Calu3 (cell line): ENCODE data around the gene ANKRD60. TPM values are rescaled to one million over a fixed set of nuclear protein-coding genes. Genes with fewer than 3 reads are reported as not detected.

Source experiments
- BruUV-seq: library from RNA; stranded (reverse); fragments of 400-500 nt; replicated peaks from 2 replicates; lab custom pipeline; 2021; lab: Mats Ljungman, UMichigan
- CTCF ChIA-PET: fragments of 300-600 bp; sonication (Branson Sonifier 250); formaldehyde crosslinking; loops from one replicate; lab custom pipeline; 2022; ENCODE audit warnings: antibody characterized with exemption; lab: Charles Lee
- DNase-seq: peaks from one replicate; pipeline ENCODE4 v3.0.0; 2022
- H3K27ac Mint-ChIP-seq: one replicate; pipeline ENCODE4 v1.8.0; 2022; ENCODE audit warnings: mixed read lengths; ENCODE audit not compliant: unreplicated experiment
- H3K27me3 Mint-ChIP-seq: one replicate; pipeline ENCODE4 v1.8.0; 2022; ENCODE audit warnings: mixed read lengths; ENCODE audit not compliant: unreplicated experiment
- H3K36me3 Mint-ChIP-seq: one replicate; pipeline ENCODE4 v1.8.0; 2022; ENCODE audit warnings: mild to moderate bottlenecking, moderate library complexity, mixed read lengths; ENCODE audit not compliant: insufficient read depth, unreplicated experiment
- H3K4me1 Mint-ChIP-seq: one replicate; pipeline ENCODE4 v1.8.0; 2022; ENCODE audit warnings: mild to moderate bottlenecking, low read depth, mixed read lengths; ENCODE audit not compliant: unreplicated experiment
- H3K4me3 Mint-ChIP-seq: one replicate; pipeline ENCODE4 v1.8.0; 2022; ENCODE audit warnings: mild to moderate bottlenecking, low read depth, moderate library complexity, mixed read lengths; ENCODE audit not compliant: unreplicated experiment
- H3K9me3 Mint-ChIP-seq: one replicate; pipeline ENCODE4 v1.8.0; 2022; ENCODE audit warnings: low read depth, mixed read lengths; ENCODE audit not compliant: unreplicated experiment
- intact Hi-C: fragments of 100-400 bp; cut with micrococcal nuclease; formaldehyde crosslinking; loops from one replicate; pipeline ENCODE4 v1.10.0; 2022; ENCODE audit not compliant: unreplicated experiment
- total RNA-seq: library from RNA; stranded (reverse); gene quantifications from 2 replicates; pipeline ENCODE4 v1.2.3, GENCODE V29; 2022
- TF ChIP-seq, protein P1 (sequence below): fragments of 200-600 bp; IDR thresholded peaks from one replicate; pipeline ENCODE4 v1.8.0; 2022; ENCODE audit warnings: antibody characterized with exemption; ENCODE audit not compliant: unreplicated experiment

The ANKRD60 gene
- total RNA-seq, 1 experiment from 2014 or later, result not detected

DNA sequence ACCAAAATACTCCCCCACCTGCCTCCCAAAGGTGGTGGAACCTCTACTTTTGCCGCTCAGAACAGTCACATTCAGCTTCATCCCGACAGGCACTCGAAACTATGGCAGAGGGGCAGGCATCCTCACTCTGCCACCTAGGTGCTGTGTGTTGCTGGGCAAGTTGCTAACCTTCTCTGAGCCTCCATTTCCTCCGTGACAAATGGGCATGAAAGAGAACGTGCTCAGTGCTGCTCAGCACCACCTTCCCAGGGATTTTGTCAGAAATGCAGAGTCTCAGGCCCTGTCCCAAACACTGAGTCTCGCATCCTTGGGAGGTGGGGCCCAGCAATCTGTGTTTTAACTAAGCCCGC is 18.1 kb downstream of the ANKRD60 start:
- H3K27ac Mint-ChIP-seq, result no peak overlapping the region
- peaks cover 49% of the 10 kb centered on the region for H3K27me3 Mint-ChIP-seq
- CTCF ChIA-PET, result interaction anchor here (1.0 to 4.1 kb wide), 2 partner anchors 513 to 587 kb away, joined by 3 to 21 read pairs; no protein-coding TSS in a partner anchor
- peaks cover 3% of the 10 kb centered on the region for H3K9me3 Mint-ChIP-seq
- no peak for DNase-seq
- no peaks in the 10 kb centered on the region for H3K36me3 Mint-ChIP-seq
- TF ChIP-seq, protein P1, sequence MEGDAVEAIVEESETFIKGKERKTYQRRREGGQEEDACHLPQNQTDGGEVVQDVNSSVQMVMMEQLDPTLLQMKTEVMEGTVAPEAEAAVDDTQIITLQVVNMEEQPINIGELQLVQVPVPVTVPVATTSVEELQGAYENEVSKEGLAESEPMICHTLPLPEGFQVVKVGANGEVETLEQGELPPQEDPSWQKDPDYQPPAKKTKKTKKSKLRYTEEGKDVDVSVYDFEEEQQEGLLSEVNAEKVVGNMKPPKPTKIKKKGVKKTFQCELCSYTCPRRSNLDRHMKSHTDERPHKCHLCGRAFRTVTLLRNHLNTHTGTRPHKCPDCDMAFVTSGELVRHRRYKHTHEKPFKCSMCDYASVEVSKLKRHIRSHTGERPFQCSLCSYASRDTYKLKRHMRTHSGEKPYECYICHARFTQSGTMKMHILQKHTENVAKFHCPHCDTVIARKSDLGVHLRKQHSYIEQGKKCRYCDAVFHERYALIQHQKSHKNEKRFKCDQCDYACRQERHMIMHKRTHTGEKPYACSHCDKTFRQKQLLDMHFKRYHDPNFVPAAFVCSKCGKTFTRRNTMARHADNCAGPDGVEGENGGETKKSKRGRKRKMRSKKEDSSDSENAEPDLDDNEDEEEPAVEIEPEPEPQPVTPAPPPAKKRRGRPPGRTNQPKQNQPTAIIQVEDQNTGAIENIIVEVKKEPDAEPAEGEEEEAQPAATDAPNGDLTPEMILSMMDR, result no peak
- BruUV-seq, result no TSS peak
- peaks cover 17% of the 10 kb centered on the region for H3K4me1 Mint-ChIP-seq
- intact Hi-C loops, result loop anchor here (1.0 kb wide), 1 partner anchor 696 kb away; no protein-coding TSS in a partner anchor
- H3K4me3 Mint-ChIP-seq, result no peak overlapping the region

DNA sequence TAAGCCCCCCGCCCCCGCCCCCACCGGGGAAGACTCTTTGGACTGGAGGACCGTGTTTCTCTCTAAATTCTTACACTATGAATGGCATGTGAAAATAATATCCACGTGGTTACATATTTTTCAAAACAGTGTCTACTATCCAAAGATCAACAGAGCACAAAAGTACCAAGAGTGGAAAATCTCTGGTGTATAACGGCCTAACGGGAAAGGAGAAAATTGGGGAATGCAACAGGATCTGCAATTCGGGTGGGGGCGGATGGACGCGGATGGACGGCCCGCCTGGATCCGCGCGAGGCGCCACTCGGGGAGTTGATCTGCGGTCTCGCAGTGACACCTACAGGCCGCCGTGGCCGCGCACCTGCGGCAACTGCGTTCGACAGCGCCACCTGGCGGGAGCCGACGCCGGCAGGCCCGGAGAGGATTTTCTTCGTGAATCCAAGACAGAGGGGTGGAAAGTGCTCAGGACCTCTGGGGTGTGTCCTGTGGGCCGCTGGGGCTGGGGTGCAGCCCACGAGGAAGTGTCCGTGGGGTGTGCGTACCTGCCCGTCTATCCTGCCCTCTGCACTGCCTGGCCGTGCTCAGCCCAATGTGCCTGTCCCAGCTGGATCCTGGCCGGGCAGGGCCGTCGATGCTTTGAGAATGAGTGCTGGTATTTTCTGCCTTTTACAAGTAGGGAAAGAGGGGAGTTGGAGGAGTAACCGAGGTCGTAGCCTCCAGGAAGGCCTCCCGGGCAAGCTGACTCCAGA is 18.6 kb downstream of the ANKRD60 start:
- peak overlapping the region; percentile 52 for H3K27ac Mint-ChIP-seq
- H3K9me3 Mint-ChIP-seq, result peaks cover 3% of the 10 kb centered on the region
- no TSS peak for BruUV-seq
- intact Hi-C loops, result loop anchor here (1.0 to 2.0 kb wide), 3 partner anchors 587 to 696 kb away; no protein-coding TSS in a partner anchor
- TF ChIP-seq, protein P1, result peak; percentile 100
- DNase-seq, result peak; percentile 96
- H3K36me3 Mint-ChIP-seq, result no peaks in the 10 kb centered on the region
- peak overlapping the region; percentile 51 for H3K4me3 Mint-ChIP-seq
- peaks cover 17% of the 10 kb centered on the region for H3K4me1 Mint-ChIP-seq
- peaks cover 47% of the 10 kb centered on the region for H3K27me3 Mint-ChIP-seq
- CTCF ChIA-PET, result interaction anchor here (0.8 to 4.1 kb wide), 4 partner anchors 497 to 612 kb away, joined by 3 to 21 read pairs (median 3); no protein-coding TSS in a partner anchor

DNA sequence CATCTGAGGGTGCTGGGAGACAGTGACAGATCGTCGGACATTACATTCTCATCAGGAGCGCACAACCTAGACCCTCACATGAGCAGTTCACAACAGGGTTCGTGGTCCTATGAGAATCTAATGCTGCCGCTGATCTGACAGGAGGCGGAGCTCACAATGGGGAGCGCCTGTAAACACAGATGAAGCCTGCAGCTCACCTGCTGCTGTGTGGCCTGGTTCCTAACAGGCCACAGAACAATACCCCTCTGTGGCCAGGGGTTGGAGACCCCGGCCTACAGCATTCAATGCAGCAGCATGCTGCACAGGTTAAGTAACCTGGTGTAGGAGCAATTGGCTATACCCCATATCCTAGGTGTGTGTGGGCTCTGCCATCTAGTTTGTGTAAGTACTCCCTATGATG is 19.5 kb downstream of the ANKRD60 start:
- CTCF ChIA-PET, result interaction anchor here (0.8 to 4.1 kb wide), 3 partner anchors 496 to 611 kb away, joined by 3 to 21 read pairs (median 3); no protein-coding TSS in a partner anchor
- BruUV-seq, result no TSS peak
- H3K27ac Mint-ChIP-seq, result no peak overlapping the region

DNA sequence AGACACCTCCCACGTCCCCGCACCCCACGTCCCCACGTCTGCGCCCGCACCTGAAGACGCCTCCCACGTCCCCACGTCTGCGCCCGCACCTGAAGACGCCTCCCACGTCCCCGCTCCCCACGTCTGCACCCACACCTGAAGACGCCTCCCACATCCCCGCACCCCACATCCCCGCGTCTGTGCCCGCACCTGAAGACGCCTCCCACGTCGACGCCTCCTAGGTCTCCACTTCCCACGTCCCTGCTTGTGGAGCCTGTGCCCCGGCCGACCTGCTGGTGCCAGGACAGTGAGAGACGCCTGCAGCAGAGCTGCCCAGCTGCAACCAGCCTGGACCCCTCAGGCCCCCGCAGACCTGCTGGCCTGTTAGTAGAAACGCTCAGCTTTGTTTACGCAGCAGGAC is 22.6 kb downstream of the ANKRD60 start:
- no TSS peak for BruUV-seq
- intact Hi-C loops, result no loop called here
- peaks cover 17% of the 10 kb centered on the region for H3K4me1 Mint-ChIP-seq

More for the DNA sequence above, 19.5 kb downstream of the ANKRD60 start:
- Mint-ChIP-seq H3K4me1 (peaks cover 17% of the 10 kb centered on the region), H3K9me3 (peaks cover 3% of the 10 kb centered on the region), H3K36me3 (no peaks in the 10 kb centered on the region), H3K27me3 (peaks cover 40% of the 10 kb centered on the region), H3K4me3 (no peak overlapping the region)
- DNase-seq, result no peak
- TF ChIP-seq, protein P1, result no peak
- intact Hi-C loops, result loop anchor here (1.0 to 2.0 kb wide), 2 partner anchors 586 to 612 kb away; no protein-coding TSS in a partner anchor

More for the DNA sequence above, 22.6 kb downstream of the ANKRD60 start:
- Mint-ChIP-seq H3K9me3 (peaks cover 3% of the 10 kb centered on the region), H3K27me3 (peaks cover 9% of the 10 kb centered on the region), H3K36me3 (no peaks in the 10 kb centered on the region), H3K4me3 (no peak overlapping the region), H3K27ac (no peak overlapping the region)
- TF ChIP-seq, protein P1, result no peak
- CTCF ChIA-PET, result no interaction called here
- no peak for DNase-seq
